Body of pancreas (tissue), 4 donors: ENCODE data around the gene NBEAL2. TPM values are rescaled to one million over a fixed set of nuclear protein-coding genes. Genes with fewer than 3 reads are reported as not detected.

Source experiments
- ATAC-seq: fragments of 150-250 bp; one replicate; pipeline ENCODE4 v1.9.1; 2016
- DNase-seq, 4 donors: peaks; one replicate each; pipeline ENCODE4 v3.0.0-alpha.2; 2019
- H3K27ac ChIP-seq, 4 donors: fragments of 200-600 bp; sonication (generic); 1 replicate in 3 of 4; 2 replicates in 1 of 4; pipeline versions ENCODE4 v1.5.1 to v1.6.1; 2016 to 2019; ENCODE audit warnings: mild to moderate bottlenecking in 1 of 4, mixed read lengths in 1 of 4, moderate library complexity in 1 of 4
- H3K27me3 ChIP-seq, 2 donors: fragments of 200-600 bp; sonication (generic); one replicate each; pipeline ENCODE4 v1.6.0; 2016; ENCODE audit warnings: mild to moderate bottlenecking in 1 of 2
- H3K36me3 ChIP-seq, 2 donors: fragments of 200-600 bp; sonication (generic); replicated peaks in 1 of 2; 2 replicates each; pipeline ENCODE4 v1.5.1; 2016; ENCODE audit warnings: low read depth in 2 of 2; ENCODE audit not compliant: insufficient read depth in 1 of 2
- H3K4me1 ChIP-seq: fragments of 200-600 bp; sonication (generic); one replicate; pipeline ENCODE4 v1.6.0; 2016
- H3K4me3 ChIP-seq, 2 donors: fragments of 200-600 bp; sonication (generic); 1 replicate in 1 of 2; 2 replicates in 1 of 2; pipeline ENCODE4 v1.5.1; 2016 to 2019
- H3K9me3 ChIP-seq, 3 donors: fragments of 200-600 bp; sonication (generic); 1 replicate in 2 of 3; 2 replicates in 1 of 3; pipeline ENCODE4 v1.5.1; 2016
- CTCF ChIP-seq, 7 experiments: fragments of 450-650 bp in 4 of 7; fragments of 200-600 bp in 3 of 7; sonication (generic) in 3 of 7; IDR thresholded peaks; one replicate each; pipeline ENCODE4 v1.5.1; 2016 to 2019; ENCODE audit warnings: antibody characterized with exemption in 7 of 7
- POLR2A ChIP-seq, 3 donors: fragments of 450-650 bp; IDR thresholded peaks; one replicate each; pipeline ENCODE4 v1.6.1; 2016; ENCODE audit warnings: antibody characterized with exemption in 3 of 3, mild to moderate bottlenecking in 2 of 3
- WGBS, 2 donors: methylation state at CpG; one replicate each; pipeline ENCODE4 v1.1.5; 2017; 5-methylcytosine and 5-hydroxymethylcytosine counted together
- intact Hi-C: fragments of 100-400 bp; cut with DNase I; formaldehyde crosslinking; loops from one replicate; pipeline ENCODE4 v1.15.1; 2023
- total RNA-seq, 2 donors: library from RNA; depleted of rRNA; stranded (reverse); fragments of >200 nt; gene quantifications; one replicate each; pipeline ENCODE4 v1.1.0, GENCODE V29; 2016

Gene NBEAL2
- total RNA-seq, 2 donors from 2014 or later = 98.8 to 151 TPM

GRCh38 chr3:46944191-46944590 lies 35.3 kb upstream of the NBEAL2 start:
- intact Hi-C loops = no loop called here
- ATAC-seq = no peak

GRCh38 chr3:46946416-46946815 lies 33.0 kb upstream of the NBEAL2 start:
- no peaks in the 10 kb centered on the region for H3K36me3 ChIP-seq
- peak; percentile 13 for ATAC-seq
- DNase-seq = peak; percentile 57 to 75 (median 64)
- 23 to 27% methylated on average over 5 to 6 of the region's 6 CpGs for WGBS, 2 donors
- no peaks in the 10 kb centered on the region for H3K27me3 ChIP-seq
- H3K4me3 ChIP-seq = no peak overlapping the region
- H3K9me3 ChIP-seq = no peaks in the 10 kb centered on the region
- peak overlapping the region; percentile 92 to 98 (median 92) for H3K27ac ChIP-seq
- H3K4me1 ChIP-seq = peaks cover 98% of the 10 kb centered on the region
- no peak for TF ChIP-seq CTCF (IDR thresholded peaks at IDR 0.05)
- peak in 2 of 3 donors; percentile 27 for TF ChIP-seq POLR2A (IDR thresholded peaks at IDR 0.05)
- intact Hi-C loops = no loop called here

More at GRCh38 chr3:46944191-46944590, 35.3 kb upstream of the NBEAL2 start:
- no peaks in the 10 kb centered on the region for H3K9me3 ChIP-seq
- H3K27me3 ChIP-seq = no peaks in the 10 kb centered on the region
- WGBS, 2 donors = 43 to 48% methylated on average over 7 to 8 of the region's 8 CpGs
- peak in 1 of 4 donors; percentile 48 for DNase-seq
- H3K27ac ChIP-seq = peak overlapping the region; percentile 92 to 98 (median 92)
- no peaks in the 10 kb centered on the region for H3K36me3 ChIP-seq
- H3K4me3 ChIP-seq = no peak overlapping the region
- TF ChIP-seq POLR2A (IDR thresholded peaks at IDR 0.05) (no peak), CTCF (IDR thresholded peaks at IDR 0.05) (peak in 1 of 7 experiments; percentile 13)
- H3K4me1 ChIP-seq = peaks cover 98% of the 10 kb centered on the region

- DNase-seq (peak; percentile 56 to 82 (median 72)), ATAC-seq (peak; percentile 18)
- Histone ChIP-seq H3K9me3 (no peaks in the 10 kb centered on the region), H3K27me3 (no peaks in the 10 kb centered on the region), H3K4me3 (no peak overlapping the region), H3K4me1 (peaks cover 94% of the 10 kb centered on the region), H3K27ac (peak overlapping the region; percentile 92 to 98 (median 92)), H3K36me3 (no peaks in the 10 kb centered on the region)
- intact Hi-C loops = no loop called here
- TF ChIP-seq POLR2A (IDR thresholded peaks at IDR 0.05) = no peak
- TF ChIP-seq CTCF (IDR thresholded peaks at IDR 0.05) = no peak
- WGBS, 2 donors = 8 to 17% methylated on average over 5 to 7 of the region's 7 CpGs
These were observed 32.5 kb upstream of the NBEAL2 start for GRCh38 chr3:46946856-46947545.

- Histone ChIP-seq H3K36me3 (no peaks in the 10 kb centered on the region), H3K4me3 (no peak overlapping the region), H3K9me3 (no peaks in the 10 kb centered on the region), H3K4me1 (peaks cover 94% of the 10 kb centered on the region), H3K27ac (peak overlapping the region; percentile 92 to 98 (median 92)), H3K27me3 (no peaks in the 10 kb centered on the region)
- ATAC-seq (no peak), DNase-seq (no peak)
- intact Hi-C loops = no loop called here
- TF ChIP-seq POLR2A (IDR thresholded peaks at IDR 0.05) = no peak
- TF ChIP-seq CTCF (IDR thresholded peaks at IDR 0.05) = no peak
- 35 to 45% methylated on average over 2 to 4 of the region's 4 CpGs for WGBS, 2 donors
These were observed 31.9 kb upstream of the NBEAL2 start for GRCh38 chr3:46947546-46947901.
